ENCODE results near the gene SNAI3. TPM values are rescaled to one million over a fixed set of nuclear protein-coding genes. Genes with fewer than 3 reads are reported as not detected.

SNAI3 gene
- total and polyA plus RNA-seq, 10 donors: 4.8 to 7.8 (median 6.4) TPM

- Histone ChIP-seq H3K9me3 (no peaks in the 10 kb centered on the region), H3K36me3 (peaks cover 0 to 62% (median 41%) of the 10 kb centered on the region in 6 donors), H3K27me3 (replicated peaks in 1 of 7) (peaks cover 0 to 31% (median 29%) of the 10 kb centered on the region in 7 donors), H3K27ac (no peak overlapping the region), H3K4me3 (no peak overlapping the region), H3K4me1 (peaks cover 8 to 97% (median 61%) of the 10 kb centered on the region in 6 donors)
- WGBS, 5 donors: 86 to 91% (median 88%) methylated on average over 29 to 58 of the region's 58 CpGs
- peak; percentile 82 for DNase-seq
- no peak for TF ChIP-seq POLR2A (IDR thresholded peaks at IDR 0.05)
- TF ChIP-seq POLR2AphosphoS5 (IDR thresholded peaks at IDR 0.05): peak; percentile 51 to 73 (median 52)
- TF ChIP-seq, protein P1, sequence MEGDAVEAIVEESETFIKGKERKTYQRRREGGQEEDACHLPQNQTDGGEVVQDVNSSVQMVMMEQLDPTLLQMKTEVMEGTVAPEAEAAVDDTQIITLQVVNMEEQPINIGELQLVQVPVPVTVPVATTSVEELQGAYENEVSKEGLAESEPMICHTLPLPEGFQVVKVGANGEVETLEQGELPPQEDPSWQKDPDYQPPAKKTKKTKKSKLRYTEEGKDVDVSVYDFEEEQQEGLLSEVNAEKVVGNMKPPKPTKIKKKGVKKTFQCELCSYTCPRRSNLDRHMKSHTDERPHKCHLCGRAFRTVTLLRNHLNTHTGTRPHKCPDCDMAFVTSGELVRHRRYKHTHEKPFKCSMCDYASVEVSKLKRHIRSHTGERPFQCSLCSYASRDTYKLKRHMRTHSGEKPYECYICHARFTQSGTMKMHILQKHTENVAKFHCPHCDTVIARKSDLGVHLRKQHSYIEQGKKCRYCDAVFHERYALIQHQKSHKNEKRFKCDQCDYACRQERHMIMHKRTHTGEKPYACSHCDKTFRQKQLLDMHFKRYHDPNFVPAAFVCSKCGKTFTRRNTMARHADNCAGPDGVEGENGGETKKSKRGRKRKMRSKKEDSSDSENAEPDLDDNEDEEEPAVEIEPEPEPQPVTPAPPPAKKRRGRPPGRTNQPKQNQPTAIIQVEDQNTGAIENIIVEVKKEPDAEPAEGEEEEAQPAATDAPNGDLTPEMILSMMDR (IDR thresholded peaks at IDR 0.05 in 8 of 11, conservative IDR thresholded peaks at IDR 0.05 in 3 of 11): no peak
- intact Hi-C loops (cut with DNase I; ENCODE audit: low total_unique reads): no loop called here
Measured at GRCh38 chr16:88642881-88643643, 43.2 kb downstream of the SNAI3 start.

GRCh38 chr16:88640498-88641247, 45.6 kb downstream of the SNAI3 start:
- no peak for TF ChIP-seq POLR2A (IDR thresholded peaks at IDR 0.05)
- TF ChIP-seq POLR2AphosphoS5 (IDR thresholded peaks at IDR 0.05): peak; percentile 73 to 83 (median 76)
- TF ChIP-seq, protein P1 (IDR thresholded peaks at IDR 0.05 in 8 of 11, conservative IDR thresholded peaks at IDR 0.05 in 3 of 11): no peak
- Histone ChIP-seq H3K36me3 (peaks cover 0 to 38% (median 30%) of the 10 kb centered on the region in 6 donors), H3K27me3 (replicated peaks in 1 of 7) (peaks cover 0 to 48% (median 35%) of the 10 kb centered on the region in 7 donors), H3K27ac (peak overlapping the region in 2 of 8 donors; percentile 10 to 17), H3K4me3 (no peak overlapping the region), H3K4me1 (peaks cover 0 to 96% (median 48%) of the 10 kb centered on the region in 6 donors), H3K9me3 (no peaks in the 10 kb centered on the region)
- 50 to 54% (median 52%) methylated on average over 12 to 17 of the region's 17 CpGs for WGBS, 5 donors
- peak; percentile 81 for DNase-seq
- intact Hi-C loops (cut with DNase I; ENCODE audit: low total_unique reads): no loop called here

GRCh38 chr16:88640039-88640495, 46.2 kb downstream of the SNAI3 start:
- WGBS, 5 donors: 40 to 58% (median 47%) methylated on average over 13 of the region's 13 CpGs
- peak overlapping the region in 1 of 8 donors; percentile 30 for H3K4me3 ChIP-seq
- no peaks in the 10 kb centered on the region for H3K9me3 ChIP-seq
- TF ChIP-seq POLR2A (IDR thresholded peaks at IDR 0.05): no peak
- TF ChIP-seq POLR2AphosphoS5 (IDR thresholded peaks at IDR 0.05): no peak
- TF ChIP-seq, protein P1 (IDR thresholded peaks at IDR 0.05 in 8 of 11, conservative IDR thresholded peaks at IDR 0.05 in 3 of 11): no peak
- H3K27ac ChIP-seq: peak overlapping the region in 1 of 8 donors; percentile 17
- peaks cover 0 to 48% (median 35%) of the 10 kb centered on the region in 7 donors for H3K27me3 ChIP-seq (replicated peaks in 1 of 7)
- DNase-seq: no peak
- H3K36me3 ChIP-seq: peaks cover 0 to 32% (median 24%) of the 10 kb centered on the region in 6 donors
- intact Hi-C loops (cut with DNase I; ENCODE audit: low total_unique reads): no loop called here
- peaks cover 0 to 96% (median 54%) of the 10 kb centered on the region in 6 donors for H3K4me1 ChIP-seq

All from spleen (tissue), 11 donors.